Measurements from ENCODE around the gene DOCK1.
"Not testable (repeated sequence)": the region's sequence is repeated elsewhere in the genome, so short reads cannot be mapped to it uniquely, and the experiment has no call there.

The DOCK1 gene

DNA sequence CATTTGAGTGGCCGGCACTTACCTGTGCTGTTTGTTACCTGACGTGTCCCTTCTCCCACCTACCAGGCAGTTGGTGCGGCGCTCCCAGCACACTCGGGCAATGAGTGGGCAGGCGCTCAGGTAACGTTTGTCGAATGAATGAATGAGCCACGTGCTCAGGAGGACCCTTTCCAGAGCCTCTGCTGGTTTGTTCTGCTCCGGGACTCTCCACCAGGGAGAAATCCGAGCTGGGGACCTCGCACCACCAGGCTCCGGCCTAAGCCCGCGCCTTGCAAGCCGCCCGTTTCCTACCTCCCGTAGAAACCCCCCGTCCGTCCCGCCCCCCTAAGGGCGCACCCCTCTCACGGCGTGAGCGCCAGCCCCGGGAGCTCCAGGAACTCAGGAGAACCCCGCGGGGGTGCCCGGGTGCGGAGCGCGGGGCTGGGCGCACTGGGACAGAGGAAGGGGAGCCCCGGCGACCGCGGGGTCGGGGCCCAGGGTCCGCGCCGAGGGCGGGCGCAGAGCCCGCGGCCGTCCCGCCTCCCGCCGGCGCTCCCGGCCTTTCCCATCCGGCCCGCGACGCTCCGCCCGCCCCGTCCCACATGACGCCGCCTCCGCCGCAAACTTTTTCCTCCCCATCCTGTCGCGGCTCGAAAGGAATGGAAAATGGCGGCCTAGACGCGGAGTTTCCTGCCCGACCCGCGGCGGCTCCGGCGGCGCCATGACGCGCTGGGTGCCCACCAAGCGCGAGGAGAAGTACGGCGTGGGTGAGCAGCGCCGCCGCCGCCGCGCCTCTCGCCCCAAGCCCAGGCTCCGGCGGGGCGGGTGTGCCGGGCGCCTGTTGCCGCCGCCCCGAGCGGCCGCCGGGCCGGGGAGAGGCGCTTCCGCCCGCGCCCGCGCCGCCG is at the start of gene DOCK1:
Gene DOCK1, plus strand, starts transcription at position 611 of the 884 bp plus-strand sequence. Its CDS starts 90 bp downstream, at position 701.
- DNase-seq (ENCODE audit: extremely low read depth in 1 of 2, low read depth in 1 of 2) = no peak

GRCh38 chr10:126857178-126857806 is 47.9 kb upstream of the DOCK1 start:
- no peak for DNase-seq (ENCODE audit: extremely low read depth in 1 of 2, low read depth in 1 of 2)

GRCh38 chr10:126867567-126868365 is 37.5 kb upstream of the DOCK1 start:
- no peak for DNase-seq (ENCODE audit: extremely low read depth in 1 of 2, low read depth in 1 of 2)

GRCh38 chr10:126868371-126868770 is 36.9 kb upstream of the DOCK1 start:
- no peak for DNase-seq (ENCODE audit: extremely low read depth in 1 of 2, low read depth in 1 of 2)

DNA sequence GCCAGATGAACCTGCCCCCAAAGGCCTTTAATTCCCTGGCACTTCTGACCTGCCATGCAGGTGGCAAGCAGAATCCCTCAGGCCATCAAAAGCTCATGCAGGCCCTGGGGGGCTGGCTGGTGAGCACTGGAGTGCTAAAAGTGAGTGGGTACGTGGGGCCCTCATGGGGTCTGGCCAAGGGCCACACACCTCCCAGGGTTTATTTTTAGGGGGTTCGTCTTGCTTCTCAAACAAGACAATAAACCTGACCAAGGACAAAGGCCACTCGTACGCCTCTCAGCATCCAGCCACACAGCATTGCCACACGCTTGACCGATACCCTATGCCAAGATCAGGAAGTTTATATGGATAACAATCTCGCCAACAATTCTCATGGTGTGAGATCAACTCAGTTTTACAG is 33.1 kb upstream of the DOCK1 start:
- DNase-seq (ENCODE audit: extremely low read depth in 1 of 2, low read depth in 1 of 2) = no peak

- no peak for DNase-seq (ENCODE audit: extremely low read depth in 1 of 2, low read depth in 1 of 2)
Measured at GRCh38 chr10:126872768-126873167, 32.5 kb upstream of the DOCK1 start.

GRCh38 chr10:126876456-126876855 is 28.8 kb upstream of the DOCK1 start:
- DNase-seq (ENCODE audit: extremely low read depth in 1 of 2, low read depth in 1 of 2) = no peak

DNA sequence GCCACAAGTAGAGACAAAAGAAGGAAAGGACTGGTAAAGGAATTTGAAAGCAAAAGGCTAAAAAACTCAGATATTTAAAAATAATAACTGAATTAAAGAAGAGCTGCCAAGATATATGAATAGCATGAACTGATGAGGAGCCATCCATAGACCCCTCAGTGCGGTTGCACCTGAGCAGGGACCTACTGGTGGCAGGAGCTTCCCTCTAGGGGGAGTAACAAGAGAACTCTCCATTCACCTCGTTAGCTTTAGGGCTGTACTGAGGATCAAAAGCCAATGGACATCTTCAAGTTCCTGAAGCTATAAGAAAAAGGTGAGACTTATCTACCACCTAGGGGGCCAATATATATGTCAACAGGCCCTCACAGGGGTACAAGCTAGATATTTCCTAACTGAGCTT is 27.8 kb upstream of the DOCK1 start:
- DNase-seq (ENCODE audit: extremely low read depth in 1 of 2, low read depth in 1 of 2) = no peak

DNA sequence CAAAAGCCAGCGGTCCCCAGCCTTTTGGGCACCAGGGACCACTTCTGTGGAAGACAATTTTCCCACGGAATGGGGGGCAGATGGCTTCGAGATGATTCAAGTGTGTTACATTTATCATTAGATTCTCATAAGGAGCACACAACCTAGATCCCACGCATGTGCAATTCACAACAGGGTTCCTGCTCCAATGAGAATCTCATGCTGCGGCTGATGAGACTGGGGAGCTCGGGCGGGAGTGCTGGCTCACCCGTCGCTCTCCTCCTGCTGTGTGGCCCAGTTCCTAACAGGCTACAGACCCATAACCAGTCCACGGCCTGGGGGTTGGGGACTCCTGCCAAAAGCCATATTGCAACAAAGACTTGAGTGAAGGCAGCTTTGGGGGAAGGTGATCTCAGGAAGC is 26.6 kb upstream of the DOCK1 start:
- DNase-seq (ENCODE audit: extremely low read depth in 1 of 2, low read depth in 1 of 2) = no peak

GRCh38 chr10:126880926-126881325 is 24.3 kb upstream of the DOCK1 start:
- no peak for DNase-seq (ENCODE audit: extremely low read depth in 1 of 2, low read depth in 1 of 2)

DNA sequence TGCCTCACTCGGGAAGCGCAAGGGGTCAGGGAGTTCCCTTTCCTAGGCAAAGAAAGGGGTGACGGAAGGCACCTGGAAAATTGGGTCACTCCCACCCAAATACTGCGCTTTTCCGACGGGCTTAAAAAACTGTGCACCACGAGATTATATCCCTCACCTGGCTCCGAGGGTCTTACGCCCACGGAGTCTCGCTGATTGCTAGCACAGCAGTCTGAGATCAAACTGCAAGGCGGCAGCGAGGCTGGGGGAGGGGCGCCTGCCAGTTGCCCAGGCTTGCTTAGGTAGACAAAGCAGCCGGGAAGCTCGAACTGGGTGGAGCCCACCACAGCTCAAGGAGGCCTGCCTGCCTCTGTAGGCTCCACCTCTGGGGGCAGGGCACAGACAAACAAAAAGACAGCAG is 23.2 kb upstream of the DOCK1 start:
- DNase-seq (ENCODE audit: extremely low read depth in 1 of 2, low read depth in 1 of 2) = not testable (repeated sequence)

GRCh38 chr10:126888436-126888835 is 16.8 kb upstream of the DOCK1 start:
- DNase-seq (ENCODE audit: extremely low read depth in 1 of 2, low read depth in 1 of 2) = not testable (repeated sequence)

DNA sequence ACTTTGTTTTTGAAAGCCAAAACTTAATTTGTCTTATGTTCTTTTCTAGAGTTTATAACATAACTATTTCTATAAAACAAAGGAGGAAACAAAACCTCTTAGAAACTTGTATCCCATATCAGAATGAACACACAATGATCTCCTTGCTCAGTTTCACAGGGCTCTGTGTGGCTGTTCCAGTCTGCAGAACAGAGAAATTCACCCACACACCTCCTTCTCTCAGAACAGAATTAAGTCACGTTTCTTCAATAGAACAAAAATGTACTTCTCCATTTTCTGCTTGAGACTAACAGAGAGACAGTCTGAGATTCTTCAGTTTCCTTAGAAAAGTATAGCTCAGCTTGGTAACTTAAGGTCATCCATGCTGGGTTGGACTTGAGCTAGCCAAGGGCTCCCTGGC is 15.8 kb upstream of the DOCK1 start:
- DNase-seq (ENCODE audit: extremely low read depth in 1 of 2, low read depth in 1 of 2) = no peak

- not testable (repeated sequence) for DNase-seq (ENCODE audit: extremely low read depth in 1 of 2, low read depth in 1 of 2)
Measured at GRCh38 chr10:126890797-126891196, 14.4 kb upstream of the DOCK1 start.

DNA sequence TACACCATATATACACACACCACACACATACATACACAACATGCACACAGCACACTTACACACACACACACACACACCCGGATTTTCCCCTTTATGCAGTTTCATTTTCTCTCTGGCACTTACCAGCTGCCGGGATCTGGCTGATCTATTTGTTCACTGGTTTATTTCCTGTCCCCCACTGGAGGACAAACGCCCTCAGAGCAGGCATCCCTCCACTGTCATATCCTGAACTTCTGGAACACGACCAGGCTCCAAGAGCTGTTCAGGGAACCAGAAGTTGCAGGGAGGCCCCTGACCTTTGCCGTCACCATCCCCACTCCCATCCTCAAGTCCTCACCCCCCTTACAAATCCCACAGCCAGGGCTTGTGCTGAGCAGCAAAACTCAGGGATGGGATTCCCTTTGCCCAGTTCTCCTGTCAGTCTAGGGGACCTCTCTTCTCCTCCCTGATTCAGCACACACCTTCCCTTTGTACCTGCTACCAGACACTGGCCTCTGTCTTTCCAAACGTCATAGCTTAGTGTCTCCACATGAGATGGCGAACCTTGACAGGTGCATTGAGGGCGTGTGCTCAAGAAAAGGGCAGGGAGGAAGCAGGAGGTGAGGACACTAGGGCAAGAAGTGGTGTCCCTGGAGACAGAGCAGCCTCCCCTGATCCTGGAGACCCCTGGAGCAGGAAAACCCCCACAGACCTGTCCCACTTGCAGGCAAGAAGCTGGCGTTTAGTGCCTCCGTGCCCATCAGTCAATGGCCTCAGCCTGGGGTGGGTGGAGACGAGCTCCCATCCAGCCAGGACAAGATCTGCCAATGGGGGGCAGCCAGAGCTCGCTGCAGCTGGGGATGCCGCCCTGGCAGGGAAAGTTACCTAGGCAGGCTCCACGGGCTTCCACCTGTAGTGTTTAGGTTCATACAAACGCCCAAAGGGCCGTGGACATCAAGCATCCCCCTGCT is 12.7 kb upstream of the DOCK1 start:
- DNase-seq (ENCODE audit: extremely low read depth in 1 of 2, low read depth in 1 of 2) = no peak

GRCh38 chr10:126893206-126893605 is 12.0 kb upstream of the DOCK1 start:
- DNase-seq (ENCODE audit: extremely low read depth in 1 of 2, low read depth in 1 of 2) = no peak

- DNase-seq (ENCODE audit: extremely low read depth in 1 of 2, low read depth in 1 of 2) = no peak
Measured at GRCh38 chr10:126893841-126894240, 11.4 kb upstream of the DOCK1 start.

GRCh38 chr10:126895214-126895781 is 9.9 kb upstream of the DOCK1 start:
- no peak for DNase-seq (ENCODE audit: extremely low read depth in 1 of 2, low read depth in 1 of 2)

DNA sequence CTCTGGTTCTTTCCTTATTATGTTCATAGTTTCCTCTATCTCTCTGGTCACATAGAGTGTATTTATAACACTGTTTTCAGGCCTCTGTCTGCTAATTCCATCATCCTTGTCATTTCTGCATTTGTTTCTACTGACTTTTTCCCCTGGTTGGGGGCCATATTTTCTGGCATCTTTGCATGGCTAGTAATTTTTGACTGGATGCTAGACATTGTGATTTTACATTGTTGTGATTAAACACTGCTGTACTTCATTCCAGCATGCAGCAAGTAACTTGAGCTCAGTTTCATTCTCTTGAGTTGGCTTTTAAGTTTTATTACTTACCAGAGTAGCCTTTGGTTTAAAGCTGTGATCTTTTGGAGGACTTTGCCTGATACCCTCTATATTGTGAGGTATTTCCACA is 6.8 kb upstream of the DOCK1 start:
- DNase-seq (ENCODE audit: extremely low read depth in 1 of 2, low read depth in 1 of 2) = no peak

DNA sequence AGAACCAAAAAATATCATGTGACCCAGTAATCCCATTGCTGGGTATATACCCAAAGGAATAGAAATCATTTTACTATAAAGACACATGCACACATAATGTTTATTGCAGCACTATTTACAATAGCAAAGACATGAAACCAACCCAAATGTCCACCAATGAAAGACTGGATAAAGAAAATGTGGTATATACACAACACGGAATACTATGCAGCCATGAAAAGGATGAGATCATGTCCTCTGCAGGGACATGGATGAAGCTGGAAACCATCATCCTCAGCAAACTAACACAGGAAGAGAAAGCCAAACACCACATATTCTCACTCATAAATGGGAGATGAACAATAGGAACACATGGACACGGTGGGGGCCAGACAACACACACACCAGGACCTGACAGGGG is 5.7 kb upstream of the DOCK1 start:
- not testable (repeated sequence) for DNase-seq (ENCODE audit: extremely low read depth in 1 of 2, low read depth in 1 of 2)
